Gastroesophageal sphincter (tissue), 3 donors: ENCODE data around the gene TAF1B.

ENCODE experiments used
- CTCF ChIP-seq, 4 experiments: fragments of 200-600 bp in 2 of 4; fragments of 450-650 bp in 2 of 4; sonication (generic) in 1 of 4; IDR thresholded peaks; one replicate each; pipeline ENCODE4 v1.5.1; 2017 to 2019; ENCODE audit warnings: antibody characterized with exemption in 4 of 4, mild to moderate bottlenecking in 2 of 4, moderate library complexity in 2 of 4
- EP300 ChIP-seq: sonication (generic); formaldehyde crosslinking; IDR thresholded peaks from one replicate; pipeline ENCODE4 v1.6.1; 2017; ENCODE audit warnings: antibody characterized with exemption, mild to moderate bottlenecking
- POLR2A ChIP-seq, 2 donors: fragments of 450-650 bp; IDR thresholded peaks; one replicate each; pipeline ENCODE4 v1.6.1; 2017; ENCODE audit warnings: antibody characterized with exemption in 2 of 2, mild to moderate bottlenecking in 2 of 2, moderate library complexity in 1 of 2
- POLR2AphosphoS5 ChIP-seq: sonication (generic); formaldehyde crosslinking; IDR thresholded peaks from one replicate; pipeline ENCODE4 v1.6.1; 2017; ENCODE audit warnings: antibody characterized with exemption

- TF ChIP-seq EP300, result no peak
- no peak for TF ChIP-seq CTCF (IDR thresholded peaks at IDR 0.05)
- peak; percentile 51 for TF ChIP-seq POLR2AphosphoS5
- no peak for TF ChIP-seq POLR2A (IDR thresholded peaks at IDR 0.05)
Measured at GRCh38 chr2:9897331-9897737, 54.1 kb downstream of the TAF1B start.
